ENCODE results near the gene GLTPD2.

GLTPD2 gene

DNA sequence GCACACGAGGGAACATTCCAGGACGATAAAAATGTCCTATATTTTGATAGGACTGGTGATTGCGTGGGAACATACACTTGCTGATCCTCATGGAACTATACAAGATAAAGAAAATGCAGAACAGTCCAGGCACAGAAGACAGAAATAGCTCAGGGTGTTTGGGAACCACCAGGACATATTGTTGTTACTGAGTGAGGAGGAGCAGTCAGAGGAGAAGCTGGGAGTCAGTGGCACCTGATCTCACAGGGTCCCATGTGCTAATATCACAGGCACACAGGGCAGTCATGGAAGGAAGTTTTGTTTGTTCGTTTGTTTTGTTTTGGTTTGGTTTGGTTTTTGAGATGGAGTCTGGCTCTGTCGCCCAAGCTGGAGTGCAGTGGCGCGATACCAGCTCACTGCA is 23.9 kb downstream of the GLTPD2 start:
- TF ChIP-seq, protein P1, sequence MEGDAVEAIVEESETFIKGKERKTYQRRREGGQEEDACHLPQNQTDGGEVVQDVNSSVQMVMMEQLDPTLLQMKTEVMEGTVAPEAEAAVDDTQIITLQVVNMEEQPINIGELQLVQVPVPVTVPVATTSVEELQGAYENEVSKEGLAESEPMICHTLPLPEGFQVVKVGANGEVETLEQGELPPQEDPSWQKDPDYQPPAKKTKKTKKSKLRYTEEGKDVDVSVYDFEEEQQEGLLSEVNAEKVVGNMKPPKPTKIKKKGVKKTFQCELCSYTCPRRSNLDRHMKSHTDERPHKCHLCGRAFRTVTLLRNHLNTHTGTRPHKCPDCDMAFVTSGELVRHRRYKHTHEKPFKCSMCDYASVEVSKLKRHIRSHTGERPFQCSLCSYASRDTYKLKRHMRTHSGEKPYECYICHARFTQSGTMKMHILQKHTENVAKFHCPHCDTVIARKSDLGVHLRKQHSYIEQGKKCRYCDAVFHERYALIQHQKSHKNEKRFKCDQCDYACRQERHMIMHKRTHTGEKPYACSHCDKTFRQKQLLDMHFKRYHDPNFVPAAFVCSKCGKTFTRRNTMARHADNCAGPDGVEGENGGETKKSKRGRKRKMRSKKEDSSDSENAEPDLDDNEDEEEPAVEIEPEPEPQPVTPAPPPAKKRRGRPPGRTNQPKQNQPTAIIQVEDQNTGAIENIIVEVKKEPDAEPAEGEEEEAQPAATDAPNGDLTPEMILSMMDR (IDR thresholded peaks at IDR 0.05): no peak
- Histone ChIP-seq H3K36me3 (ENCODE audit: control insufficient read depth, insufficient read depth, low read length) (no peaks in the 10 kb centered on the region), H2AFZ (no peak overlapping the region), H3K4me3 (ENCODE audit: low read depth, low read length) (no peak overlapping the region), H3K4me1 (peaks cover 7% of the 10 kb centered on the region), H3K4me2 (ENCODE audit: low read length) (no peak overlapping the region), H3K79me2 (no peaks in the 10 kb centered on the region), H3K27ac (no peak overlapping the region), H3K9ac (no peak overlapping the region), H3K9me3 (ENCODE audit: control insufficient read depth, low read length) (no peaks in the 10 kb centered on the region), H3K27me3 (ENCODE audit: control insufficient read depth, insufficient read depth, low read length) (no peaks in the 10 kb centered on the region)

DNA sequence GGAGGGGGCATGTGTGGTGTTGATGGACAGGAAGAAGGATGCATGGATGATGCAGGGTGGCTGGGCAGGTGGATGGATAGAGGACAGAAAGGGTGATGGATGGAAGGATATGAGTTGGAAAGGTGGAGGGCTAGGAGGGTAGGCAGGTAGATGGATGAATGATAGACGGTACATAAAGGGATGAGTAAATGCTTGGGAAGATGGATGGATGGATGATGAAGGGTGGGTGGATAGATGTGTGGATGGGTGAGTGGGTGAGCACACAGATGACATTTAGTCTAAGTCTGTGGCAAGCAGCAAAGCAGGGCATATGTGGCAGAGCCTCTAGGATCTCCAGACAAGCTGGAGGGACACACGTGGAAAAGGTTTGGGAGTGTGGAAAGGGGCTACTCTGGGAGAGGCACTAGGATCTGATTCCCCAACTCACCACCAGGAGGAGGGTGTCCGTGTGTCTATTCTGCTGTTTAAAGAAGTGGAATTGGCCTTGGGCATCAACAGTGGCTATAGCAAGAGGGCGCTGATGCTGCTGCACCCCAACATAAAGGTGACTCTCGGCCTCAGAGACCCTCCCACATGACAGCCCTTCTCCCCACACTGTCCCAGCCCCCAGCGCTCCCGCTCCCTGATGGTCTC is 26.4 kb downstream of the GLTPD2 start:
- H3K27ac ChIP-seq: no peak overlapping the region
- no peak overlapping the region for H3K9ac ChIP-seq
- no peak overlapping the region for H3K4me2 ChIP-seq (ENCODE audit: low read length)
- no peak overlapping the region for H2AFZ ChIP-seq
- TF ChIP-seq, protein P1 (IDR thresholded peaks at IDR 0.05): no peak
- no peaks in the 10 kb centered on the region for H3K36me3 ChIP-seq (ENCODE audit: control insufficient read depth, insufficient read depth, low read length)
- no peaks in the 10 kb centered on the region for H3K4me1 ChIP-seq
- no peak overlapping the region for H3K4me3 ChIP-seq (ENCODE audit: low read depth, low read length)
- no peaks in the 10 kb centered on the region for H3K79me2 ChIP-seq
- no peaks in the 10 kb centered on the region for H3K27me3 ChIP-seq (ENCODE audit: control insufficient read depth, insufficient read depth, low read length)
- H3K9me3 ChIP-seq (ENCODE audit: control insufficient read depth, low read length): no peaks in the 10 kb centered on the region

DNA sequence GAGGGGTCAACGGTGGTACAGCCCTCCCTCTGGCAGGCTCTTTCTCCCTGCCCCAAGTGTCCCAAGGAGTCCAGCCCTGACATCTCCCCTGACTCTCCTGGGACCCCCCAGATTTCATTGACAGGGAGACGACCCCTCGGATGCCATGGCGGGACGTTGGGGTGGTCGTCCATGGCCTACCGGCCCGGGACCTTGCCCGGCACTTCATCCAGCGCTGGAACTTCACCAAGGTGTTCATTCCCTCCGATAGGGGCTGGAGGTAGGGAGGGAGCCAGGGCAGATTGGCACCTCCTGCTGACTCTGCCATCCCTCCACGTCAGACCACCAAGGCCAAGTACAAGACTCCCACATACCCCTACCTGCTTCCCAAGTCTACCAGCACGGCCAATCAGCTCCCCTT is 28.1 kb downstream of the GLTPD2 start:
- H3K79me2 ChIP-seq: no peaks in the 10 kb centered on the region
- no peaks in the 10 kb centered on the region for H3K4me1 ChIP-seq
- H2AFZ ChIP-seq: no peak overlapping the region
- TF ChIP-seq, protein P1 (IDR thresholded peaks at IDR 0.05): no peak
- H3K36me3 ChIP-seq (ENCODE audit: control insufficient read depth, insufficient read depth, low read length): no peaks in the 10 kb centered on the region
- H3K27ac ChIP-seq: no peak overlapping the region
- no peaks in the 10 kb centered on the region for H3K9me3 ChIP-seq (ENCODE audit: control insufficient read depth, low read length)
- no peak overlapping the region for H3K4me3 ChIP-seq (ENCODE audit: low read depth, low read length)
- no peak overlapping the region for H3K4me2 ChIP-seq (ENCODE audit: low read length)
- H3K9ac ChIP-seq: no peak overlapping the region
- no peaks in the 10 kb centered on the region for H3K27me3 ChIP-seq (ENCODE audit: control insufficient read depth, insufficient read depth, low read length)

DNA sequence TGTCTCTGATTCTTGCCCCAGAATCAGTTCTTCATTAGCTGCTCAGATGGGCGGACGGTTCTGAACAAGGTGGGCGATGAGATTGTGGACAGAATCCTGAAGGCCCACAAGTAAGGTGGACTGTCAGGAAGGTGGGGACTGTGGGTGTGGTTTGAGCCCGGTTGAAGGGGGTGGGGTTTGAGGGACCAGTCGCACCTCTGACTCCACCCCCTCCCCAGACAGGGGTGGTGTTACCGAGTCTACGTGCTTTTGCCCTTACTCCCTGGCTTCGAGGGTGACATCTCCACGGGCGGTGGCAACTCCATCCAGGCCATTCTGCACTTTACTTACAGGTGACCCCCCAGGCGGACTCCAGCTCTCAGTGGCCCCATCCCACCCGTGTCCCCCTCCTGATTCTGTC is 29.5 kb downstream of the GLTPD2 start:
- Histone ChIP-seq H3K4me3 (ENCODE audit: low read depth, low read length) (no peak overlapping the region), H3K9me3 (ENCODE audit: control insufficient read depth, low read length) (no peaks in the 10 kb centered on the region), H3K9ac (no peak overlapping the region), H3K36me3 (ENCODE audit: control insufficient read depth, insufficient read depth, low read length) (no peaks in the 10 kb centered on the region), H3K4me2 (ENCODE audit: low read length) (no peak overlapping the region), H2AFZ (no peak overlapping the region), H3K27me3 (ENCODE audit: control insufficient read depth, insufficient read depth, low read length) (no peaks in the 10 kb centered on the region), H3K79me2 (no peaks in the 10 kb centered on the region), H3K4me1 (no peaks in the 10 kb centered on the region), H3K27ac (no peak overlapping the region)
- TF ChIP-seq, protein P1 (IDR thresholded peaks at IDR 0.05): no peak

DNA sequence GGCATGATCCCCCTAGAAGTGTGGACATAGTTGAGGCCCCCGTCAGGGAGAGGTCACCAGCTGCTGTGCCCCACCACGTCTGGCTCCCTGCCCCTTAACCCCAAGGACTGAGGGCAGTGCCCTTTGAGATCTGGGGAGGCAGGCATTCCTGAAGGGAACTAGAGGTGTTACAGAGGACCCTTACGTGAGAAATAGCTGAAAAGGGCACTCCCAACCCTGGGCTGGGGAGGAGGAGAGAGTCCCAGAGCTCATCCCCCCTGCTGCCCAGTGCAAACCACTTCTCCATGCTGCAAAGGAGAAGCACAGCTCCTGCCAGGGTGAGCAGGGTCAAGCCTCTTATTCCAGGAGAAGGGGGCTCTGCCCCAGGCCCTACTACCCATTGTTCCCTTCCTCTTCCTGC is 34.1 kb downstream of the GLTPD2 start:
- no peak overlapping the region for H2AFZ ChIP-seq
- H3K4me2 ChIP-seq (ENCODE audit: low read length): no peak overlapping the region

More for the DNA sequence above, 34.1 kb downstream of the GLTPD2 start:
- no peaks in the 10 kb centered on the region for H3K27me3 ChIP-seq (ENCODE audit: control insufficient read depth, insufficient read depth, low read length)
- no peaks in the 10 kb centered on the region for H3K9me3 ChIP-seq (ENCODE audit: control insufficient read depth, low read length)
- H3K79me2 ChIP-seq: no peaks in the 10 kb centered on the region
- no peak overlapping the region for H3K9ac ChIP-seq
- no peak overlapping the region for H3K27ac ChIP-seq
- TF ChIP-seq, protein P1 (IDR thresholded peaks at IDR 0.05): no peak
- no peak overlapping the region for H3K4me3 ChIP-seq (ENCODE audit: low read depth, low read length)
- no peaks in the 10 kb centered on the region for H3K4me1 ChIP-seq
- H3K36me3 ChIP-seq (ENCODE audit: control insufficient read depth, insufficient read depth, low read length): no peaks in the 10 kb centered on the region

Measured in parathyroid adenoma (tissue), 2 donors.